ENCODE results near the gene DLG5. TPM values are rescaled to one million over a fixed set of nuclear protein-coding genes. Genes with fewer than 3 reads are reported as not detected.
A peak's percentile ranks its signal among the peaks of the same experiment; 100 is the strongest.

Gene DLG5
- total and polyA plus RNA-seq, 9 of the 15 experiments (the other 6 are each of a cell fraction or from before 2014, with no cell fraction given), result 1.4 to 26.8 (median 11.2) TPM

- TF ChIP-seq ZBTB7A (IDR thresholded peaks at IDR 0.05; ENCODE audit: borderline replicate concordance, control insufficient read depth, low read depth, low read length), result 0 out of 2 replicates have a peak, but pooled peaks have one; percentile 53
- no peak for TF ChIP-seq ZNF583 (CRISPR knock-in tag; IDR thresholded peaks at IDR 0.05)
- TF ChIP-seq ESRRA (IDR thresholded peaks at IDR 0.05; ENCODE audit: borderline replicate concordance, low read depth), result no peak
- no peak for TF ChIP-seq ZBTB8A (IDR thresholded peaks at IDR 0.05; ENCODE audit: partially characterized antibody)
- no peak for TF ChIP-seq ZNF717 (CRISPR knock-in tag; IDR thresholded peaks at IDR 0.05)
- no peak for TF ChIP-seq ZNF589 (CRISPR knock-in tag; IDR thresholded peaks at IDR 0.05; ENCODE audit: low read depth)
- 0 out of 2 replicates have a peak, but pooled peaks have one; percentile 8 for TF ChIP-seq USF1 (CRISPR knock-in tag; IDR thresholded peaks at IDR 0.05)
- no peak for TF ChIP-seq NR0B1 (IDR thresholded peaks at IDR 0.05; ENCODE audit: partially characterized antibody)
- TF ChIP-seq CBX2 (IDR thresholded peaks at IDR 0.05; ENCODE audit: insufficient read depth, low read length, poor library complexity, severe bottlenecking), result no peak
- TF ChIP-seq E2F5 (CRISPR knock-in tag; IDR thresholded peaks at IDR 0.05), result no peak
- no peak for TF ChIP-seq ZNF830 (CRISPR knock-in tag; IDR thresholded peaks at IDR 0.05)
- TF ChIP-seq ZNF449 (CRISPR knock-in tag; IDR thresholded peaks at IDR 0.05), result no peak
- TF ChIP-seq KAT2B (IDR thresholded peaks at IDR 0.05; ENCODE audit: low read depth, low read length), result no peak
- TF ChIP-seq GABPA (tag; conservative IDR thresholded peaks at IDR 0.05; ENCODE audit: low read depth), result no peak
- no peak for TF ChIP-seq PURB (CRISPR knock-in tag; IDR thresholded peaks at IDR 0.05; ENCODE audit: low read depth)
- TF ChIP-seq ZNF3 (CRISPR knock-in tag; IDR thresholded peaks at IDR 0.05), result no peak
- TF ChIP-seq TAL1 (IDR thresholded peaks at IDR 0.05), result no peak
- no peak for TF ChIP-seq SNRNP70 (optimal IDR thresholded peaks at IDR 0.05; ENCODE audit: low read depth, low read length)
- TF ChIP-seq NFRKB (IDR thresholded peaks at IDR 0.05; ENCODE audit: low read depth), result no peak
- TF ChIP-seq CTBP1 (IDR thresholded peaks at IDR 0.05; ENCODE audit: borderline replicate concordance), result peak; percentile 16
- peak in 1 of 2 experiments; percentile 69 for TF ChIP-seq E2F6 (IDR thresholded peaks at IDR 0.05; ENCODE audit: borderline replicate concordance in 1 of 2, extremely low read depth in 1 of 2, insufficient read depth in 1 of 2, insufficient read length in 1 of 2, low read depth in 1 of 2, low read length in 1 of 2, poor library complexity in 1 of 2, severe bottlenecking in 1 of 2)
- TF ChIP-seq CXXC5 (CRISPR knock-in tag; IDR thresholded peaks at IDR 0.05), result peak; percentile 18
- TF ChIP-seq MAFK (IDR thresholded peaks at IDR 0.05; ENCODE audit: low read length), result no peak
Observed at GRCh38 chr10:77925795-77926565, 575 bp downstream of the DLG5 start (continued).
